Stimulated activated CD4-positive, alpha-beta T cell treated with anti-CD3 and anti-CD28 coated beads, Interleukin-2, amount 100 ng/mL, for 4 hours (primary cell): ENCODE data around the gene METTL17.
"Not testable (repeated sequence)": the region's sequence is repeated elsewhere in the genome, so short reads cannot be mapped to it uniquely, and the experiment has no call there.

Experiments used
- DNase-seq: peaks from one replicate; pipeline ENCODE4 v3.0.0-alpha.2; 2020; ENCODE audit warnings: low read depth

METTL17 gene

DNA sequence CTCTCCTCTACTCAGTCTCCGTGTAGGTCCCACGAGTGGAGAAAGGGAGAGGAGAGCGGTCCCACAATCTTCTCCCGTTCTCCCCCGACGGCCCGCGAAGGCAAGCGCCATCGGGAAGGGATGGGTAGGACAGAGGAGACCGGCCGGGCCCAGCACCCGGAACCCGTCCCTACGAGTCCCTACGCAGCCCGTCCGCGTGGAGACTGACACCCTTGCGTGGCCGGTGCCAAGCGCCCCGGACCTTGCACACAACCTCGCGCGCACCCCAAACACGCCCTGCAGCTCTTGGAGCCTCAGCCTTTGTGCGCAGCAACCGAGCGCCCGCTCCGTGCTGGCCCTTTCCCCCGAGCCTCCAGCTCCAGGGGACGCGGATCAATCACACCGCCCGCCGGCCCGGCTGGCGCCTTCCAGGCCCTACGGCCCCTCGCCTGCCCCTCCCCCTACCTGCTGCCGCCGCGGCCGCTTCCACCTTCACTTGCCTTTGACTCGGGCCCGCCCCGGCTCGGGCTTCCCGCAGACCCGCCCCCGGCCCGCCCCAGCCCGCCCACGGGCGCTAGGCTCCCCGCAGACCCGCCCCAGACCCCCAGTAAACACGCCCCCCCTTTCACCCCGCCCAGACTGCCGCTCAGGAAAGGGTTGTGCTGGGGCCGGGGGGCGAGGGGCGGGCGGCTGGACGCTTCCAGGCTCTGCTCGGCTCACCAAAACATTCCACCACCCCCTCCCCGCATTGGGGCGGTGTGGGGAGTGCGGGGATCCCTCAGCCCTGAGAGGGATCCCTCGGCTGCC, 35.0 kb downstream of the METTL17 start, which contains the start of gene NDRG2:
NDRG2 (minus strand) TSS at position 477 of the 786 bp plus-strand sequence. CDS start 1,746 bp downstream, outside the sequence.
- peak; percentile 68 for DNase-seq

DNA sequence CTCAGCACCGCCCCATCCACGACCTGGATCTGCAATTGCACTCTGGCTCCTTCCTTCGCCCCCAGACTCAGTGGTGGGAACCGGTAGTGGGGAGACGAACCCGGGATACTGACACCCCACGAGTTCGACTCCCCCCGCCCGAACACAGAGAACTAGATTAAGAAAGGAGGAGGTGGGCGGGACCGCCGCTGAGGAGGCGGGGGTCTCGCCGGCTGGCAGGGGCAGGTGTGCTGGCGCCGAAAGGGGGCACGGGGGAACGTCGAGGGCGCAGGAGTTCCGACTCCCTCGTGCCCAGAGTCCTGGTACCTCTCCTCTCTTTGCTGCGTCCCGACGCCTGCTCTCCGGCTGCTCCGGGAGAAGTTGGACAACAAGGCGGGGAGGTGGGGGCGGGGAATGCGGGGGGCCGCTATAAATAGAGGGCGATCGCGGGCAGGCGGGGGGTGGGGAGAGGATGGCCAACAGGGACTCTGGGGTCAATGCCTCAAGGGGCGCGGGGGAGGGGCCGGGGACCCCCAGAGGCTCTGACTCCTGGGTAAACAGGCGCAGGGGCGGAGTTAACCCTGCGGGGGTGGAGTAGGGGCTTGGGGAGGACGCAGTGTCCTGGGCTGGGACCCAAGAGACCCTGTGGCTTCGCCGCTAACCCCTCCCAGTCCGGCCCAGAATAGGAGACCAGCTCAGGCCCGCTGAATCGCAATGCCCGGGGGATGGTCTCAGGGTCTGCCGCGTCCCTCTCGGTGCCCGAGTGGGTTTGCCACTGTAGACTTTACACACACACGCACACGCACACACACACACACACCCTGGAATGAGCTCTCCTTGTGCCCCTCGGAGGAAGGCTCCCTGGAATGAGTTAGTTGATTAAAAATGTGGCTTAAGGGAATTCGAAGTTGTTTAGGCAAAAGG, 35.8 kb downstream of the METTL17 start:
- DNase-seq = no peak

DNA sequence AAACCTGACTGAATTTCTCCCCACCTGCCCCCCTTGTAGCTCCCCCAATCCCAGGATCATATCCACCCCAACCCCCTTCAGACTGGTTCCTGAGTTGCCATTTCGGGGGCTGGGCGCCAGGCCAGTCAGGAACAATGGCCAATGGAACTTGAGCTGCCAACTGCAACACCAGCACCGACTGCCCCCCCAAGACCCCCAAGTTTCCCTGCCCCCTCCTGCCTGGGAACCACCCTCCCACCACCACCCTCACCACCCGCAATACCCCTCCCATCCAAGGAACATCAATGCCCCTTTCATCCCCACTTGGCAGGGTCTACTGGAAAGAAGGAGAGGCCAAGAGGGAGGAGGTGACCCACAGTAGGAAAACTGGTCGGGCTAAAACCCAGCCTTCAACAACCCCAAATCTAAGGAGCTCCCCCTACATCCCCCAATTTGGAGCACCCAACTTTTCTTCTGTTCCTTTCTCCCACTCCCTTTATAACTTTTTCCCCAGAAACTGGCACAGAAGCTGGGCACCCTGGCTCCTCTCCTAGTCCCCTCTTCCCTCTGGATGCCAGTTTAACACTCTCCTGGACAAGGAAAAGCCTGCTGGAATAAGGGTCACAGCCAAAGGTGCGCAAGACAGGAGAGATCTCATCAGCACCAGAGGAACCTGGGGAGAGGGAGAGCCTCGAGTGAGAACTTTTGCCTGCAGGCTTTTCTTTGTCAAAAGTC, 36.7 kb downstream of the METTL17 start:
- DNase-seq = no peak

DNA sequence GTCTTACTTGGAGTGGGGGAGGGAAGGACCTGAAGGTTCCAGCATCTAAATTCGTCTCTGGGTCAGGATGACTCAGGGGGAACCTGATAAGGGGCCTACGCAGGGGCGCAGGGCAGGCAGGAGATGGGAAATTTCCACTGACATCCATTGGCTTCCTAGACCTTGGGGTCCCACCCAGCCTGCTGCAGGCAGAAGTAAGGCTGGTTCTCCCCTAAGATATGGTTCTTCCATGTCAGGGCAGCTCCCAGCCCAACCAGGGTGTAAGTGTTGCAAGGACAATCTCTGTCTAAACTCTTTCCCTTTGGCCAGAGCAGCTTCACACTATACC, 37.2 kb downstream of the METTL17 start:
- DNase-seq = no peak

DNA sequence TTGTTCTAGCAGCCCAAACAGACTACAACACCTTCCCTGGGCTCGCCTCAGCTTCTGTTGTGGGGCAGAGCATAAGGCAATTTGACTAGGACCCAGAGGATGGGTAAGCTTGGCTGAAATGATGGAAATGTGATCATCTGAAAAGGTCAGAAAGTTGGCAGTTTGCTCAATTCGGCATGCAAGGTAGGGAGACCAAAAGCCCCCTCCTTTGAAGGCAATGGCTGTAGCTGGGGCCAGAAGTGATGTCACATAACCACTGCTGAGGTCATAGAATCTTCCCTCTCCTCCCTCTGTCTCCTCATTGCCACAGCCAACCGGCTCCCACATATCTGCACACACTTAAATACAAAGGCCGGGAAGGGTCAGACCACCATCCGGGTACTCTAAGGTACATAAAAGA, 40.1 kb downstream of the METTL17 start, which contains the start of gene TPPP2:
TPPP2 (plus strand) TSS at position 301 of the 400 bp plus-strand sequence. CDS start 365 bp downstream, outside the sequence.
- DNase-seq = no peak

DNA sequence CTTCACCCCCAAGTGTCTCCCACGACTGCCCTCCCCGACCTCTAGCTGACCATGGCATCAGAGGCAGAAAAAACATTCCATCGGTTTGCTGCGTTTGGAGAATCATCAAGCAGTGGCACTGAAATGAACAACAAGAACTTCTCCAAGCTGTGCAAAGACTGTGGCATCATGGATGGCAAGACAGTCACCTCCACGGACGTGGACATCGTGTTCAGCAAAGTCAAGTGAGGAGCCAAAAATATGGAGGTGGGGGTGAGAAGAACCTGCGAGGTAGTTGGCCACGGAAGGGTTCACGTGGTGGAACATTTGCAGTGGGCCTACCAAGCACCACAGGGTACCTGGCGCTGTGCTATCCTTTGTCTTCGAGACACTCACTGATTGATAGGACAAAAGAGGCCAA, 40.8 kb downstream of the METTL17 start:
- no peak for DNase-seq

DNA sequence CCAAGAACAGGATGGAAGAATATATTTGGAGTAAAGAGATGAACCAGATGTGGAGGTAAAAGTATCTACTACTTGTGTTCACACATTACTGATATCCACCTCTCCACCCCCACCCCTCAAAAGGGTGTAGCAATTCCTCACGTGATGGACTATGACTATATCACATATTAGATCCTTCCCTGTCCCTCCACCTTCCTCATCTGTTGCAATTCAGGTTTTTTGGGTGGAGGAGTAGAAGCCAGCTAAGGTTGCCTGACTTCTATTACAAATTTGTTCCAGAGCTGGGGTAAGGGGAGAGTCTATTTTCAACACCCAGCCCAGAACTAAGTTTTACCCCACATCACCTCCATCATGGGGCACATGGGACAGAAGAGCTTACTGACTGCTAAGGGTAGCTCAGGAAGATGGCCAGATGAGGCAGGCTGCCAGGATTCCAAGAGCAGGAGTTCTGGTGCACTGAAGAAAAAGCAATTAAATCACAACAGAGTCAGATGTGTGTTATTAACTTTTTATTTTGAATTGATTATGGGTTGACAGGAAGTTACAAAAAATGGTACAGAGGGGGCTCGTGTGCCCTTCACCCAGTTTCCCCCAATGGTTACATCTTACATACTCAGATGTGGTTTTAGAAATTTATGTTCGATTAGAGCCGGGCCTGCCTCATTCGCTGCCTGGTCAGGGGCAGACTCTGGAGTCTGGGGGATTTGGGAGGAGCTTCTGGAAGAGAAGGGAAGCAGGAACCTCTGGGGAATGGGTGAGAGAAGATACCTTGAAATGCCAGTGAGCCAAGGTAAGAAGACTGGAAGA, 42.7 kb downstream of the METTL17 start:
- no peak for DNase-seq

DNA sequence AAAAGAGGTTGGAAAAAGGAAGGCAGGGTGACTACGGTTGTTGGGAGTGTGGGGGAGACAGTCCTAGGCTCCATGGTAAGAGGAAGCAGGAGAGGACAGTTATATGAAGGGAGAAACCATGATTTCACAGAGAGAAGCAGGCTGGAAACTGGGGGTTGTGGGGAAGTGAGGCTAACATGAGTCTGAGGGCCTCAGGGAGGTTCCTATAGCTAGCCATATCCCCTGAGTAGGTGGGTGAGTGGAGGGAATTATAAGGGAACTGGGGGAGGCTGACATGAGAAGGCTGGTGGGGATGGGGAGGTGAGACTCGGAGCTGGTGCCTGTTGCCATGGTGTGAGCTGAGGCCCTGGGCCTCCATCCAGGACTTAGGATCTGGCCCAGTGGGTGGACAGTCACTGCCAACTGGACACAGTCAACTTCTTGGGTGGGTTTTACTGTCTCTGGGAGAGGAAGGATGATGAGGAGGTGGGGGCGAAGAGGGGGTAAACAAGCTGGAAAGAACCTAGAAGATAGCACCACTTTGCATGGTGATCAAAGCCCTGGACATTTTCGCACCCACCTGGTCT, 43.4 kb downstream of the METTL17 start:
- no peak for DNase-seq

DNA sequence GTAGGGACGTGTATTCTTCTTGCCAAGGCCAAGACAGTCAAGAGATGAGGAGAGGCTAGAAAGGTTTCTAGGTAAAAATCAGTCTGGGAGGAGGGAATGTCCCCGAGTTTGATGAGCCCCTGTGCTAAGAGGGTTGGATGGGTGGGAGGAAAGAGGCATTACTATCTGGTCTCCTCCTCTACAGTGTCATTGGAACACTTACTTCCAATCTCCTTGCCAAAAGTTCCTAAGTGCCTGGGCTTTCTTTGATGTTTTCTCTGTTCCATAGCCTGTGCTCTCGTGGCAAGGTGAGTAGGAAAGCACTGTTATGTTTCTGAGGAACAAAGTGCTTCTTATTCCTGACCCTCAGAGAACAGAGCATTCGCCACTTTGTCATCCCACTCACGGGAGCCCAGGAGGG, 44.9 kb downstream of the METTL17 start, which contains the start of gene RNASE13:
RNASE13 (minus strand) TSS at position 101 of the 400 bp plus-strand sequence. CDS start 519 bp downstream, outside the sequence.
- DNase-seq = no peak

DNA sequence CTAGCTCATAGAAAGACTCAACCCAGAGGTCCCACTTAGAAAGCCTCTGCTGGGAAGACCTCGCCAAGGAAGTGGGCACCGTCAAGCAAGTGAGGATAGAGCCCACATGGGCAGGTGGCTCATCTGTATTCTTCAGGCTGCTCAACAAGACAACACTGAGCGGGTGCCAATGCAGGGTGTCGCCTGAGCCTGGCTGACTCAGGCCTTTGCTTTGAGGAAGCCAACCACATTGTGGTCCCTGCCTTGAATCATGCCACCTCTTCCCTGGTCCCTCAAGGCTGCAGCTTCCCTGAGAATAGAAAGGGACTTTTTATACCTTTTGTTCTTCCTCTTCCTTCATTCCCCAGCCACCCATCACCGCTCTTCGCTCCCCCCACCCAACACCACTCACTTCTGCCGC, 47.0 kb downstream of the METTL17 start:
- DNase-seq = no peak

DNA sequence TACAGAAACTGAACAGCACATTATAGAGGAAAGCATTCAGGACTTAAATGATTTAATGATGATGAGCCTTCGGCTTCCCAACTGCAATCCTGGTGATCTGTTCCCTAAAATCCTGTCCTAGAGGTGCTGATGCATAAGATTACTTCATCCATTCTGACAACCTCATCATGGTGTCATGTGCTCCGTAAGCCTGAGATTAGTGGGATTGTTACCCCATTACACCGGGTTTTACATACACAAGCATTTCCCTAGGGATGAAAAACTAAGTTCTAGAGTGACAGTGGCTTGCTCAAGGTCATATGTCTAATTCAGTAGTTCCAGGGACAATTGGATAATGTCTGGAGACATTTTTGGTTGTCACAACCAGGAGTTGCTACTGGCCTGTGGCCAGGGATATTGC, 47.4 kb downstream of the METTL17 start:
- DNase-seq = no peak

DNA sequence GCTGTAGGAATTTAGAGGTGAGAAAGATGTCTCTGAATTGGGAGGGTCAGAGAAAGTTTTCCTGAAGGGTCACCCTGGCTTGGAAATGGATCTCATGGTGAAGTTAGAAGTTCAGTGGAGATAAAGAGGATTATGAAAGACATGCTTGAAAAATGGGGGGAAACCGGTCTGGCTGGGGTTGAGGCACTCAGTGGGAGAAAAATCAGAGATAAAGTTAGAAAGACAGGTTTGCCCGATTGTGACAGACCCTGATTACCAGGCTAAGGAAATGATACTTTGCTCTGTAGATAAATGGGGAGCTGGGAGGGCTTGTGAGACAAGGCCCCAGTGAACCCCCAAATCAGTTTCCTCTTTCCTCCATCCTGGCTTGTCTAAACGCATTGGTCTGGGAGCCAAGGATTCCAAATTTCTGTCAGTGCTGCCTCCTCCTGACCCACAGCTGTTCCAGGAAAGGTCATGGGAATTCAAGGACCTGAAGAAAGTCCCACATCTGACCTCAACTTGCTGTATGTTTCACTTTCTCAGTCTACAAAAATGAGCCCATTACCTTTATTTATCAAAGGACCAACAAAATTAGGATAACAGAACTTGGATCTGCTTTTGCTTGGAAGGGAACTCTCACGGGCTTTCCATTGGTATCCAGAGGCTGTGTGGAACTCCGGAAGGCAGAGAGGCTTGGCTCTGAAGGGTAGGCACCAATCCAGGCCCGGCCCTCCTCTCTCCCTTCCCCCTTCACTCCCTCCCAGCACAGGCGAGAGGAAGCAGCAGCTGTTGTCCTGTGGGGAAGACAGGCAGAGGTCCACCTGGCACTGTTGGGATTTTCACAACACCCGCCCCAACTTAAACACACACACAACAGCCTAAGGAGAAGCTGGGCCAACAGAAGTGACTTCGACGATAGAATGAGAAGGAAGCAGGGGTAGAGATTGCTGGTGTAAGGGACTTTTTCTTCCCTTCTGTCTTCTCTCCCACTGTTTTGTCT, 49.0 kb downstream of the METTL17 start:
- DNase-seq = no peak

DNA sequence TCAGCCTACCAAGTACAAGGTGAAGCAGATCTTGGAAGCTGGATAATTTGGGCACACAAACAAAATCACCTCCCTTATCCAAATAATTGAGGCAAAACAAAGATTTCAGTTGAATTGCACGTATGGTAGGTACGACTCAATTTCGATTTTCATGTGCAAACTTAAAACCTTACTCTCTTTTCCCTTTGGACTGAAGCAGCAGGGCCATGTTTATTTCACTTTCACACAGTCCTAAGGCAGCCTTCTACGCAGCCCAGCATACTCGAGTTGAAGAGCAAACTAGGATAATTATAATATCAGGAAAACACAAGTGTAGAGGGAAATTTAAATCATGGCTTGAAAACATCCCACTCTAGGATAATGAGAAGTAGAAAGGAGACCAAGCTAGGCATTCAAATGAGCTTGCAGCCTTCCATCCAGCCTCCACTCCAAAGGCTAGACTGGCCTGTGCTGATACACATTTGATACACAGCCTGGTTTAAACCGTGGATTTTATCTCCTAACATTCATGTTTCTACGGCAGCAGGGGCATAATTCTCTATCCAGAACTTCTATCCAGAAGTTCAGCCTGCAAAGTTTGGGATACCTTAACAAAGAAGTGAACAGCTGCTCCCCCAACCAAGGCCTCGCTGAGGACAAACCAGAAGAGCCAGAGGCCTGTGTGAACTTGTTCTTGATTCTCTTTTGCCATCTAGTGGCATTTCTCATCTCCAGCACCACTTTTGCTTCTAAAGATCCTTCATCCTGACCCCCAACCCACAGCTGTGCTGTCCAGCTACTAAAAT, 50.0 kb downstream of the METTL17 start:
- DNase-seq = no peak

DNA sequence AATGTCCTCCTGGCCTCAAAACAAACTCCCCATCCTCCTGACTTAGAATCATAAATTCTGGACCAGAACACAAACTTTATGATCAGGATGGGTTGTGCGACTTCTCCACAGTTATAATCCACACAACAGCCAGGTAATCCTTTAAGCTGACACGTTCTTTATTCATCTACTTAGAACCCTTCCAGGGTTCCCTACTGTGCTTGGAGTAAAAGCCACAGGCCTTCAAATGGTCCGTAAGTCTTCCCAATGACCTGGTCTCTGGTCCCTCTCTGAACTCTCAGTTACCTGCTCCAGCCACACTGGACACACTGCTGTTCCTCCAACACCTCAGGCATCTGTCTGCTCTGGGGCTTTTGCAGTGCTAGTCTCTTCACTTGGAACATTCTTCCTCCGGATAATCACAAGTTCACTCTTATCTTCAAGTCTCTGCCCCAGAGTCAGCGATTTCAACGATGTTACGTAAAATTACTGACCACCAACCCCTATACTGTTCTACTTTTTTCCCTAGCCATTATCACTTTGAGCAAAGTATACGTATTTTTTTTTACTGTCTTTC, 50.7 kb downstream of the METTL17 start:
- no peak for DNase-seq

DNA sequence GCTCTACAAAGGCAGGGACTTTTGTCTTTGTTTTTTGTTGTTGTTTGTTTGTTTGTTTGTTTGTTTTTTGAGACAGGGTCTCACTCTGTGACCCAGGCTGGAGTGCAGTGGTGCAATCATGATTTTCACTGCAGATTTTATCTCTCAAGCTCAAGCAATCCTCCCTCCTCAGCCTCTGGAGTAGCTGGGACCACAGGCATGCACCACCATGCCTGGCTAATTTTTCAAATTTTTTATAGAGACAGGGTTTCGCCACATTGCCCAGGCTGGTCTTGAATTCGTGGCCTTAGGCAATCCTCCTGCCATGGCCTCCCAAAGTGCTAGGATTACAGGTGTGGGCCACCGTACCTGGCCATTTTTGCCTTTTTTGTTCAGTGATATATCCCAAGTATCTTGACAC, 51.2 kb downstream of the METTL17 start:
- DNase-seq = not testable (repeated sequence)

DNA sequence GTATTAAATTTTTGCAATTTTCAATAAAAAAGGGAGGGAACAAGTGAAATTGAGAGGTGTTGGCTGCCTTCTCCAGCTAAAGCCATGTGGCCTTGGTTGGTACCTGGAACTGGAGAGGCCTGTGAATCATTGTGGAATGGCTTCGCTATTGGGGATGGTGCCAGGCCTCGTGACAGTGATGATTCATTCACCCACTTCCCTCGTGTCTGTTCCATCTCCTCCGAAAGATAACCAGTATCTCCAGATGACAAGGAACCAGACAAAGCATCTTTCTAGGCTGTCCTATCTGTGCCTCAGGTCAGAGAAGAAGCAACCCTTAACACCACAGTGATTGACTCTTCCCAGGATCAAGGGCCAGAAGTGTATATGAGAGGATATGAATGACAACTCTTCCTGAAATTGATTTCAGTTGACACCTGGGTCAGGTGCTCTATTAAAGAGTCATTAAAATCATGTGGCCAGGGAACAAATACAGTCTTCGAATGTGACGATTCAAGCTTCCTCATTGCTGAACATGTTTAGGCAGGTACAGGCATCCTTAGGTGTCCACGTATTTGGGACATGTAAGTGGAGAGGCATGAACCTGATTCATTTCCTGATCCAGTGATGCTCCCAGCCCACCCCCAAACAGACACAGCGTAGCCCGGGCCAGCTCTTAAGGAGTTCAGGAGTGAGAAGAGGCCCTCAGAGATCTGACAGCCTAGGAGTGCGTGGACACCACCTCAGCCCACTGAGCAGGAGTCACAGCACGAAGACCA, 52.1 kb downstream of the METTL17 start, which contains the start of gene RNASE7:
RNASE7 (plus strand) TSS at position 687 of the 758 bp plus-strand sequence. CDS start 631 bp downstream, outside the sequence.
- no peak for DNase-seq

DNA sequence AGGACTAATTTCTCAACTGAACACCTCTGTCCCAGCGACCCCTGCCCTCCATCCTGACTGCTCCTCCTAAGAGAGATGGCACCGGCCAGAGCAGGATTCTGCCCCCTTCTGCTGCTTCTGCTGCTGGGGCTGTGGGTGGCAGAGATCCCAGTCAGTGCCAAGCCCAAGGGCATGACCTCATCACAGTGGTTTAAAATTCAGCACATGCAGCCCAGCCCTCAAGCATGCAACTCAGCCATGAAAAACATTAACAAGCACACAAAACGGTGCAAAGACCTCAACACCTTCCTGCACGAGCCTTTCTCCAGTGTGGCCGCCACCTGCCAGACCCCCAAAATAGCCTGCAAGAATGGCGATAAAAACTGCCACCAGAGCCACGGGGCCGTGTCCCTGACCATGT, 53.1 kb downstream of the METTL17 start:
- no peak for DNase-seq
